Uterus (tissue), 4 donors: ENCODE results near the gene MYPN. TPM values are rescaled to one million over a fixed set of nuclear protein-coding genes. Genes with fewer than 3 reads are reported as not detected.
"Not testable (repeated sequence)": the region's sequence is repeated elsewhere in the genome, so short reads cannot be mapped to it uniquely, and the experiment has no call there.

Experiments
- DNase-seq, 2 donors: peaks; one replicate each; pipeline ENCODE4 v3.0.0-alpha.2; 2019 to 2020
- H3K27ac ChIP-seq, 2 donors: fragments of 200-600 bp; sonication (generic); 1 replicate in 1 of 2; 2 replicates in 1 of 2; pipeline ENCODE4 v1.5.1; 2016 to 2018
- H3K27me3 ChIP-seq, 2 donors: fragments of 200-600 bp; sonication (generic); one replicate each; pipeline ENCODE4 v1.5.1; 2018 to 2019; ENCODE audit warnings: control low read depth in 1 of 2
- H3K36me3 ChIP-seq, 2 donors: fragments of 200-600 bp; sonication (generic); one replicate each; pipeline ENCODE4 v1.5.1; 2019; ENCODE audit warnings: control low read depth in 1 of 2
- H3K4me1 ChIP-seq, 2 donors: fragments of 200-600 bp; sonication (generic); one replicate each; pipeline ENCODE4 v1.5.1; 2018 to 2019; ENCODE audit warnings: control low read depth in 1 of 2
- H3K4me3 ChIP-seq, 2 donors: fragments of 200-600 bp; sonication (generic); 1 replicate in 1 of 2; 2 replicates in 1 of 2; pipeline ENCODE4 v1.5.1; 2018 to 2019; ENCODE audit warnings: mild to moderate bottlenecking in 1 of 2
- H3K9me3 ChIP-seq, 2 donors: fragments of 200-600 bp; sonication (generic); one replicate each; pipeline ENCODE4 v1.5.1; 2019; ENCODE audit warnings: control low read depth in 1 of 2
- CTCF ChIP-seq, 4 experiments: fragments of 200-600 bp in 2 of 4; fragments of 450-650 bp in 2 of 4; sonication (generic) in 2 of 4; IDR thresholded peaks; one replicate each; pipeline ENCODE4 v1.5.1; 2016 to 2019; ENCODE audit warnings: antibody characterized with exemption in 4 of 4, mild to moderate bottlenecking in 2 of 4, moderate library complexity in 1 of 4
- POLR2A ChIP-seq, 2 donors: fragments of 450-650 bp; IDR thresholded peaks; one replicate each; pipeline ENCODE4 v1.6.1; 2016; ENCODE audit warnings: antibody characterized with exemption in 2 of 2, mild to moderate bottlenecking in 1 of 2, moderate library complexity in 1 of 2
- intact Hi-C: fragments of 100-400 bp; cut with DNase I; formaldehyde crosslinking; loops from one replicate; pipeline ENCODE4 v1.15.1; 2023; ENCODE audit warnings: low total_unique reads
- total RNA-seq, 4 donors: library from RNA; depleted of rRNA in 3 of 4; stranded (reverse); fragments of >200 nt in 3 of 4; gene quantifications; one replicate each; pipeline versions ENCODE4 v1.1.0 to v1.2.4, GENCODE V29; 2014 to 2023
- donor health status: DM: yes; HTN: yes; CAD: no.

MYPN gene
- total RNA-seq, 4 donors from 2014 or later, result not detected

- TF ChIP-seq CTCF (IDR thresholded peaks at IDR 0.05) (no peak), POLR2A (IDR thresholded peaks at IDR 0.05) (no peak)
- no peaks in the 10 kb centered on the region for H3K4me1 ChIP-seq
- no peak overlapping the region for H3K4me3 ChIP-seq
- no peaks in the 10 kb centered on the region for H3K36me3 ChIP-seq
- intact Hi-C loops, result no loop called here
- H3K27me3 ChIP-seq, result no peaks in the 10 kb centered on the region
- no peak for DNase-seq
- H3K9me3 ChIP-seq, result no peaks in the 10 kb centered on the region
- H3K27ac ChIP-seq, result no peak overlapping the region
Observed at GRCh38 chr10:68188835-68189234, 79.5 kb downstream of the MYPN start.

DNA sequence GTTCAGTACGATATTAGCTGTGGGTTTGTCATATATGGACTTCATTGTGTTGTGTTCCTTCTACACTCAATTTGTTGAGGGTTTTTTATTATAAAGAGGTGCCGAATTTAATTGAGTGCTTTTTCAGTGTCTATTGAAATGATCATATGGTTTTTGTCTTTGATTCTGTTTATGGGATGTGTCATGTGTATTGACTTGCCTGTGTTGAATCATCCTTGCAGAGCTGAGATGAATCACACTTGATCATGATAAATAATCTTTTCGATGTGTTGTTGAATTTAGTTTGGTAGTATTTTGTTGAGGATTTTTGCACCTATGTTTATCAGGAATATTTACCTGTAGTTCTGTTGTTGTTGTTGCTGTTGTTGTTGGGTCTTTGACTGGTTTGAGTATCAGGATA is 82.8 kb downstream of the MYPN start:
- no peak for TF ChIP-seq POLR2A (IDR thresholded peaks at IDR 0.05)
- no peak for TF ChIP-seq CTCF (IDR thresholded peaks at IDR 0.05)
- Histone ChIP-seq H3K9me3 (no peaks in the 10 kb centered on the region), H3K4me3 (no peak overlapping the region), H3K36me3 (no peaks in the 10 kb centered on the region), H3K4me1 (no peaks in the 10 kb centered on the region), H3K27me3 (no peaks in the 10 kb centered on the region), H3K27ac (no peak overlapping the region)
- DNase-seq, result no peak
- intact Hi-C loops, result no loop called here

- no peak for DNase-seq
- no peaks in the 10 kb centered on the region for H3K9me3 ChIP-seq
- no peak overlapping the region for H3K4me3 ChIP-seq
- H3K27me3 ChIP-seq, result no peaks in the 10 kb centered on the region
- H3K36me3 ChIP-seq, result no peaks in the 10 kb centered on the region
- no peak overlapping the region for H3K27ac ChIP-seq
- TF ChIP-seq CTCF (IDR thresholded peaks at IDR 0.05) (no peak), POLR2A (IDR thresholded peaks at IDR 0.05) (no peak)
- H3K4me1 ChIP-seq, result no peaks in the 10 kb centered on the region
- intact Hi-C loops, result no loop called here
Observed at GRCh38 chr10:68194290-68194689, 85.0 kb downstream of the MYPN start.

DNA sequence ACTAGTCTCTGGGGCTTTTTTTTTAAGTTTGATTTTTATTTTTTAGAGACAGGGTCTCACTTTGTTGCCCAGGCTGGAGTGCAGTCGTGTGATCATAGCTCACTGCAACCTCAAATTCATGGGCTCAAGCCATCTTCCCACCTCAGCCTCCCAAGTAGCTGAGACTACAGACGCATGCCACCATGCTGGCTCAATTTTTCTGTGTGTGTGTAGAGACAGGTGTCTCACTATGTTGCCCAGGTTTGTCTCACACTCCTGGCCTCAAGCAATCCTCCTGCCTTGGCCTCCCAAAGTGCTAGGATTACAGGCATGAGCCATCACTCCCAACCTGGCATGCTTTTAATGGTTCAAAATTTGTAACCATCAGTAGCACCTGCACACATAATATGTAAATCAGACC is 86.5 kb downstream of the MYPN start:
- H3K4me1 ChIP-seq, H3K36me3 ChIP-seq, H3K9me3 ChIP-seq, H3K4me3 ChIP-seq, H3K27me3 ChIP-seq, intact Hi-C loops, DNase-seq, H3K27ac ChIP-seq: not testable (repeated sequence)

- DNase-seq, result no peak
- intact Hi-C loops, result no loop called here
Observed at GRCh38 chr10:68196701-68197100, 87.4 kb downstream of the MYPN start.

More at GRCh38 chr10:68196701-68197100, 87.4 kb downstream of the MYPN start:
- Histone ChIP-seq H3K4me3 (no peak overlapping the region), H3K4me1 (no peaks in the 10 kb centered on the region), H3K27me3 (no peaks in the 10 kb centered on the region), H3K9me3 (no peaks in the 10 kb centered on the region), H3K27ac (no peak overlapping the region), H3K36me3 (no peaks in the 10 kb centered on the region)
- TF ChIP-seq CTCF (IDR thresholded peaks at IDR 0.05), result no peak
- no peak for TF ChIP-seq POLR2A (IDR thresholded peaks at IDR 0.05)
